Kidney tubule cell (primary cell): ENCODE results near the gene C1orf210.

ENCODE experiments used
- DNase-seq: peaks from one replicate; pipeline ENCODE4 v3.0.0-alpha.2; 2018; ENCODE audit warnings: low spot score

The C1orf210 gene

GRCh38 chr1:43312212-43312623 lies 26.8 kb upstream of the C1orf210 start:
- no peak for DNase-seq

GRCh38 chr1:43311521-43311920 lies 26.1 kb upstream of the C1orf210 start:
- DNase-seq, result no peak

- DNase-seq, result peak; percentile 45
These were observed 24.1 kb upstream of the C1orf210 start for GRCh38 chr1:43309405-43310025.

- no peak for DNase-seq
These were observed 23.4 kb upstream of the C1orf210 start for GRCh38 chr1:43308635-43309404.

- no peak for DNase-seq
These were observed 22.2 kb upstream of the C1orf210 start for GRCh38 chr1:43307458-43308158.

GRCh38 chr1:43306688-43307457 lies 21.5 kb upstream of the C1orf210 start:
- no peak for DNase-seq

- no peak for DNase-seq
These were observed 20.7 kb upstream of the C1orf210 start for GRCh38 chr1:43305926-43306687.

GRCh38 chr1:43305461-43305860 lies 20.1 kb upstream of the C1orf210 start:
- DNase-seq, result no peak

- no peak for DNase-seq
These were observed 19.5 kb upstream of the C1orf210 start for GRCh38 chr1:43304771-43305300.

GRCh38 chr1:43304314-43304681 lies 18.9 kb upstream of the C1orf210 start:
- DNase-seq, result no peak

GRCh38 chr1:43303471-43304313 lies 18.3 kb upstream of the C1orf210 start:
- no peak for DNase-seq

GRCh38 chr1:43302721-43303470 lies 17.5 kb upstream of the C1orf210 start:
- peak; percentile 26 for DNase-seq

- no peak for DNase-seq
These were observed 16.8 kb upstream of the C1orf210 start for GRCh38 chr1:43302201-43302600.

GRCh38 chr1:43300378-43301094 lies 15.2 kb upstream of the C1orf210 start, which contains the start of gene TIE1:
Gene TIE1 (plus strand): TSS chr1:43300982. CDS start chr1:43301072, 90 bp downstream.
- DNase-seq, result no peak

- DNase-seq, result no peak
These were observed 13.7 kb upstream of the C1orf210 start for GRCh38 chr1:43299101-43299500.

GRCh38 chr1:43298055-43298454 lies 12.7 kb upstream of the C1orf210 start:
- DNase-seq, result no peak

- no peak for DNase-seq
These were observed 10.8 kb upstream of the C1orf210 start for GRCh38 chr1:43296207-43296606.

GRCh38 chr1:43294761-43295160 lies 9.4 kb upstream of the C1orf210 start:
- no peak for DNase-seq
